Lung (tissue), 12 donors: ENCODE data around the gene CD164L2. TPM values are rescaled to one million over a fixed set of nuclear protein-coding genes. Genes with fewer than 3 reads are reported as not detected.
A peak's percentile ranks its signal among the peaks of the same experiment; 100 is the strongest.

Experiments used
- ATAC-seq: fragments of 200-7000 bp; cut with Tn5 transposase; one replicate; pipeline ENCODE4 v1.9.1; 2020; ENCODE audit warnings: moderate number of reproducible peaks; ENCODE audit not compliant: insufficient read depth, low FRiP score
- DNase-seq, 3 donors: peaks; one replicate each; pipeline ENCODE4 v3.0.0-alpha.2; 2013 to 2017
- H3K27ac ChIP-seq, 2 donors: one replicate each; pipeline ENCODE4 v1.5.1; 2013; ENCODE audit warnings: mild to moderate bottlenecking in 2 of 2, moderate library complexity in 2 of 2, control low read depth in 1 of 2, inconsistent platforms in 1 of 2, low read depth in 1 of 2, low read length in 1 of 2
- H3K27me3 ChIP-seq, 3 donors: one replicate each; pipeline ENCODE4 v1.5.1; 2013; ENCODE audit warnings: low read length in 2 of 3; ENCODE audit not compliant: control insufficient read depth in 3 of 3, insufficient read depth in 3 of 3
- H3K36me3 ChIP-seq, 4 donors: one replicate each; pipeline ENCODE4 v1.5.1; 2013; ENCODE audit warnings: low read length in 4 of 4, mild to moderate bottlenecking in 1 of 4, moderate library complexity in 1 of 4; ENCODE audit not compliant: control insufficient read depth in 4 of 4, insufficient read depth in 4 of 4
- H3K4me1 ChIP-seq, 5 donors: one replicate each; pipeline ENCODE4 v1.5.1; 2013; ENCODE audit warnings: low read length in 5 of 5, mild to moderate bottlenecking in 2 of 5, moderate library complexity in 1 of 5; ENCODE audit not compliant: control insufficient read depth in 5 of 5, insufficient read depth in 5 of 5
- H3K4me3 ChIP-seq: one replicate; pipeline ENCODE4 v1.5.1; 2013; ENCODE audit warnings: mild to moderate bottlenecking, control low read depth, moderate library complexity
- H3K9ac ChIP-seq, 2 donors: one replicate each; pipeline ENCODE4 v1.5.1; 2013; ENCODE audit warnings: low read length in 2 of 2, control low read depth in 1 of 2; ENCODE audit not compliant: insufficient read depth in 1 of 2
- H3K9me3 ChIP-seq, 4 donors: one replicate each; pipeline ENCODE4 v1.5.1; 2013; ENCODE audit warnings: low read length in 3 of 4, mild to moderate bottlenecking in 1 of 4, moderate library complexity in 1 of 4; ENCODE audit not compliant: control insufficient read depth in 4 of 4, insufficient read depth in 3 of 4
- WGBS, 2 donors: extraction: QIAGEN DNeasy Blood & Tissue Kit; methylation state at CpG; one replicate each; pipeline ENCODE4 v1.1.7; 2013; 5-methylcytosine and 5-hydroxymethylcytosine counted together
- polyA plus RNA-seq, 2 donors: library from polyadenylated mRNA; stranded (reverse); fragments of 200-250 nt; gene quantifications; one replicate each; pipeline ENCODE4 v1.2.1, GENCODE V29; 2013
- total RNA-seq, 2 donors: library from RNA; depleted of rRNA in 1 of 2; stranded (reverse); fragments of >200 nt in 1 of 2; gene quantifications; one replicate each; pipeline ENCODE4 v1.2.1, GENCODE V29; 2014 to 2021
- TF ChIP-seq, protein P1 (sequence below): IDR thresholded peaks from 2 replicates; pipeline ENCODE4 v1.5.1; 2012; ENCODE audit warnings: mild to moderate bottlenecking; ENCODE audit errors: control extremely low read depth, extremely low read depth
- donor health status: control.
- donor health status: control.
- donor health status: Bipolar disorder and iron deficiency.
- donor health status: healthy.
- donor health status: DM: yes; HTN: yes; CAD: no.

Gene CD164L2
- total and polyA plus RNA-seq, 4 donors: 6.3 to 19.8 (median 8.9) TPM

DNA sequence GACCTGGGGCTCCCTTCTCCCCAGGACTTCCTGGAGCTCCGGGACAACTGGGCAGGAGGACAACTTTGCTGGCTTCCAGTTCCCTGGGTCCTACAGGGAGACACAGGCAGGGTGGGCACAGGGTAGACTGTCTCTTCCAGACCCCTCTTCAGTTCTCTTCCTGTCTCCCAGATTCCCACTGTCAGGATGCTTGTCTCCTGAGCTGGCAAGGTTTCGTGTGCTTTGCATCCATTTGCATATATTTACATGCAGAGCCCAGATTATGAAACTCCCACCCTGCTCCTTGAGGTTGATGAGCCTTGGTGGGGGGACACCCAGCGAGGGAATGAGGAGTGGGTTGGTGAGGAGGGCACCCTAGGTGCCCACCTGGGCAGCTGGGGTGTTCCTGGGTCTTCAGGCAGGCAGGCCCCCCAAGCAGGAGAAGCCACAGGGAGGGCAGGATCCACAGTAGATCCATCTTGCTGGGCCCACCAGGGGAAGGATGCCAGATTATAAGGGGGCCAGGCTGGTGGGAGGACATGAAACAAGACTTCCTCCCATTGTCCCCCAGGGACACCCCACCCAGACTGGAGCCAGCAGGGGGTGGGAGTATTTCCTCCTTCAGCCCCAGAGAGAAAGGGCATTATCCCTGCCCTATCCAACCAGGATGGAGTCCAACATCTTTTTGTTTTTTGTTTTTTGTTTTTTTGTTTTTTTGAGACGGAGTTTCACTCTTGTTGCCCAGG, 8.6 kb downstream of the CD164L2 start, which contains the start of gene FCN3:
FCN3 (minus strand) TSS at position 463 of the 725 bp plus-strand sequence; CDS start at position 457, 6 bp downstream.
- Histone ChIP-seq H3K4me1 (peaks cover 0 to 2% (median 0%) of the 10 kb centered on the region in 5 donors), H3K36me3 (no peaks in the 10 kb centered on the region), H3K4me3 (peak within 1 kb of the TSS; percentile 47), H3K9ac (no peak within 1 kb of the TSS), H3K27me3 (no peaks in the 10 kb centered on the region), H3K9me3 (no peaks in the 10 kb centered on the region), H3K27ac (peak within 1 kb of the TSS; percentile 57 to 61)
- DNase-seq (no peak), ATAC-seq (no peak)
- 64 to 83% methylated on average over 4 of the region's 4 CpGs for WGBS, 2 donors
- TF ChIP-seq, protein P1, sequence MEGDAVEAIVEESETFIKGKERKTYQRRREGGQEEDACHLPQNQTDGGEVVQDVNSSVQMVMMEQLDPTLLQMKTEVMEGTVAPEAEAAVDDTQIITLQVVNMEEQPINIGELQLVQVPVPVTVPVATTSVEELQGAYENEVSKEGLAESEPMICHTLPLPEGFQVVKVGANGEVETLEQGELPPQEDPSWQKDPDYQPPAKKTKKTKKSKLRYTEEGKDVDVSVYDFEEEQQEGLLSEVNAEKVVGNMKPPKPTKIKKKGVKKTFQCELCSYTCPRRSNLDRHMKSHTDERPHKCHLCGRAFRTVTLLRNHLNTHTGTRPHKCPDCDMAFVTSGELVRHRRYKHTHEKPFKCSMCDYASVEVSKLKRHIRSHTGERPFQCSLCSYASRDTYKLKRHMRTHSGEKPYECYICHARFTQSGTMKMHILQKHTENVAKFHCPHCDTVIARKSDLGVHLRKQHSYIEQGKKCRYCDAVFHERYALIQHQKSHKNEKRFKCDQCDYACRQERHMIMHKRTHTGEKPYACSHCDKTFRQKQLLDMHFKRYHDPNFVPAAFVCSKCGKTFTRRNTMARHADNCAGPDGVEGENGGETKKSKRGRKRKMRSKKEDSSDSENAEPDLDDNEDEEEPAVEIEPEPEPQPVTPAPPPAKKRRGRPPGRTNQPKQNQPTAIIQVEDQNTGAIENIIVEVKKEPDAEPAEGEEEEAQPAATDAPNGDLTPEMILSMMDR: no peak

DNA sequence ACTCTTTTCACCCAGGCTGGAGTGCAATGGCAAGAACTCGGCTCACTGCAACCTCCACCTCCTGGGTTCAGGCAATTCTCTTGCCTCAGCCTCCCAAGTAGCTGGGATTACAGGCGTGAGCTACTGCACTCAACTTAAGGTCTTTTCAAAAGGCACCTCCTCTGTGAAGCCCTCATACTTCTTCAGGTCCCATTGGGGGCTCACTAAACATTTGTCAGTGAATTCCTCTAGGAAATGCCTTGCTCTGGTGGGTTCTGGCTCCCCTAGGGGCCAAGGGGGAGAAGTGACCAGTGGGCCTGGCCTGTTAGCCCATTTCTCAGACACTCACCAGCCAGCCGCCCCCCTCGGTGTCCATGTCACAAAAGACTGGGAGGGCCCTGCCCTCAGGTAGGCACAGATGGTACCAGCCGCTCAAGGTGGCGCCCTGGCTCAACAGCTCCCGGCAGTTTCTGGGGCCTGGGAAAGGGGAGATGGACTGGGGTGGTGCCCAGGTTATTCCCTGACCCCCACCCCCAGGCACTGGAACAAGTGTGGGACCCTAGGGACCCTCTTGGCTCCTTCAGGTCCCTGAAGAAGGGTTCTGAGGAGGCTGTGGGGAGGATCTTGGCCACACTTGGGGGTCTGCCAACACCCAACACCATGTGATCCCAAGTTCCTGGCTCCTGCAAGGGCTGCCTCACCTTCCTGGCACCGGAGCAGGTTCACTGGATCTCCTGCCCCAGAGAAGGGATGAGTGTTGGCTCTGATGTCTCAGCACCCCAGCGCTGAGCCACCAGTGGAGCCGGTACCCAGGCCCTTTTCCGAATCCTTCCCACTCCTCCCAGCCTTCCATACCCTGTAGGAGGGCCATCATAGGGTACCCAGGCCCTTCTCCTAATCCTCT, 10.1 kb downstream of the CD164L2 start:
- ATAC-seq (no peak), DNase-seq (no peak)
- H3K27ac ChIP-seq: peak overlapping the region; percentile 48 to 61
- TF ChIP-seq, protein P1: no peak
- peaks cover 0 to 3% (median 0%) of the 10 kb centered on the region in 5 donors for H3K4me1 ChIP-seq
- no peaks in the 10 kb centered on the region for H3K36me3 ChIP-seq
- no peaks in the 10 kb centered on the region for H3K9me3 ChIP-seq
- peak overlapping the region; percentile 47 for H3K4me3 ChIP-seq
- no peak overlapping the region for H3K9ac ChIP-seq
- WGBS, 2 donors: 76 to 87% methylated on average over 11 of the region's 11 CpGs
- no peaks in the 10 kb centered on the region for H3K27me3 ChIP-seq

DNA sequence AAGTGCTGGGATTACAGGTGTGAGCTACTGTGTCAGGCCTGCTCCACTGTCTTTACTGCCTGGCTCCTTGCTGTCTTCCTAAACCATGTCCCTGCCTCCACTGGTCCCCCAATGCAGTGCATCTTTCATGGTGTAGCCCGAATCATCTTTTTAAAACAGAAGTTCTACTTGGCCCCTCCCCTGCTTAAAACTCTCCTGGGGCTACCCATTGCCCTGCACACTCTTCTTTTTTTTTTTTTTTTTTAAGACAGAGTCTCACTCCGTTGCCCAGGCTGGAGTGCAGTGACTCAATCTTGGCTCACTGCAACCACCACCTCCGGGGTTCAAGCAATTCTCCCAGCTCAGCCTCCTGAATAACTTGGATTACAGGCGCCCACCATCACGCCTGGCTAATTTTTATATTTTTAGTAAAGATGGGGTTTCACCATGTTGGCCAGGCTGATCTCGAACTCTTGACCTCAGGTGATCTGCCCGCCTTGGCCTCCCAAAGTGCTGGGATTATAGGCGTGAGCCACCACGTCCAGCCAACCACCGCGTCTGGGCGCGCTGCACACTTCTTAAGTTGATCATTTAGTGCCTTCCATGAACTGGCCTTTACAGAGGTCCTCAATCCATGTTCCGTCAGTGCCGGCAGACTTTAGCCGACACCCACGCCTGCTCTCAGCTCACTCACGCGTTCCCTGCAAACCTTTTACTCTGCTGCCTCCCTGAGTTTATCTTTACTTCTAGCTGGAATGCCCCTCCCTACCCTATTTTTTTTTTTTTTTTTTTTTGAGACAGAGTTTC, 10.9 kb downstream of the CD164L2 start:
- DNase-seq: no peak
- peak overlapping the region; percentile 47 for H3K4me3 ChIP-seq
- H3K27me3 ChIP-seq: no peaks in the 10 kb centered on the region
- H3K27ac ChIP-seq: peak overlapping the region in 1 of 2 donors; percentile 68
- ATAC-seq: no peak
- no peak overlapping the region for H3K9ac ChIP-seq
- H3K9me3 ChIP-seq: no peaks in the 10 kb centered on the region
- H3K36me3 ChIP-seq: no peaks in the 10 kb centered on the region
- WGBS, 2 donors: 78 to 83% methylated on average over 19 of the region's 19 CpGs
- peaks cover 0 to 5% (median 0%) of the 10 kb centered on the region in 5 donors for H3K4me1 ChIP-seq
- TF ChIP-seq, protein P1: no peak
